GM12878 (cell line): ENCODE data around the gene TBXAS1. TPM values are rescaled to one million over a fixed set of nuclear protein-coding genes. Genes with fewer than 3 reads are reported as not detected.

Experiments
- ATAC-seq: fragments of 200-7000 bp; cut with Tn5 transposase; 3 replicates; pipeline ENCODE4 v1.9.1; 2020; ENCODE audit warnings: mild to moderate bottlenecking, moderate library complexity
- BruUV-seq: library from RNA; stranded (reverse); fragments of 400-500 nt; replicated peaks from 2 replicates; lab custom pipeline; 2021; lab: Mats Ljungman, UMichigan
- CTCF ChIA-PET: fragments of 300-600 bp; sonication (Branson Sonifier 250); formaldehyde crosslinking; extraction: SDS; loops from one replicate; lab custom pipeline; 2021; ENCODE audit warnings: inconsistent platforms; lab: Yijun Ruan, JAX
- POLR2A ChIA-PET: fragments of 350-600 bp; formaldehyde crosslinking; extraction: SDS; loops from one replicate; lab custom pipeline; 2021; ENCODE audit warnings: inconsistent platforms; lab: Charles Lee
- RAD21 ChIA-PET: fragments of 300-600 bp; sonication (Branson Sonifier 250); formaldehyde crosslinking; loops from one replicate; lab custom pipeline; 2023; ENCODE audit warnings: antibody characterized with exemption; ENCODE audit not compliant: unreplicated experiment; lab: Charles Lee
- SMC1A ChIA-PET: fragments of 300-600 bp; sonication (Branson Sonifier 250); formaldehyde crosslinking; loops from one replicate; lab custom pipeline; 2023; ENCODE audit not compliant: unreplicated experiment, uncharacterized antibody; lab: Charles Lee
- DNase-seq: peaks from one replicate; pipeline ENCODE4 v3.0.0-alpha.2; 2011; ENCODE audit warnings: low read depth, low spot score
- FAIRE-seq: peaks from 3 replicates; lab custom pipeline; 2011; peaks lifted over from hg19 to GRCh38; lab: Jason Lieb, UNC
- H2AFZ ChIP-seq: 2 replicates; pipeline ENCODE4 v1.6.0; 2011; ENCODE audit warnings: low read depth, low read length, control low read depth; ENCODE audit not compliant: control insufficient read depth
- H3K27ac ChIP-seq: 2 replicates; pipeline ENCODE4 v1.5.1; 2011; ENCODE audit warnings: control low read depth; ENCODE audit not compliant: control insufficient read depth, insufficient read depth
- H3K27me3 ChIP-seq, 2 experiments: replicated peaks in 1 of 2; 2 replicates each; pipeline versions ENCODE4 v1.6.0 to v1.6.1; 2011; ENCODE audit warnings: low read length in 1 of 2; ENCODE audit not compliant: control insufficient read depth in 2 of 2, insufficient read depth in 2 of 2
- H3K36me3 ChIP-seq, 2 experiments: 2 replicates each; pipeline ENCODE4 v1.5.1; 2011; ENCODE audit warnings: low read length in 1 of 2; ENCODE audit not compliant: control insufficient read depth in 2 of 2, insufficient read depth in 2 of 2
- H3K4me1 ChIP-seq: 2 replicates; pipeline ENCODE4 v1.6.1; 2011; ENCODE audit warnings: mild to moderate bottlenecking, low read length, moderate library complexity, mixed read lengths; ENCODE audit not compliant: control insufficient read depth, insufficient read depth
- H3K4me2 ChIP-seq: 2 replicates; pipeline ENCODE4 v1.6.0; 2011; ENCODE audit warnings: control low read depth; ENCODE audit not compliant: control insufficient read depth, insufficient read depth
- H3K4me3 ChIP-seq: fragments of 200-600 bp; sonication (generic); 2 replicates; pipeline ENCODE4 v1.5.1; 2016
- H3K79me2 ChIP-seq: 2 replicates; pipeline ENCODE4 v1.6.0; 2011; ENCODE audit warnings: low read length; ENCODE audit not compliant: control insufficient read depth, insufficient read depth
- H3K9ac ChIP-seq: 2 replicates; pipeline ENCODE4 v1.8.0; 2011; ENCODE audit warnings: low read length, control low read depth, mixed read lengths; ENCODE audit not compliant: control insufficient read depth, insufficient read depth
- H3K9me3 ChIP-seq: replicated peaks from 3 replicates; pipeline ENCODE4 v1.5.1; 2011; ENCODE audit warnings: mild to moderate bottlenecking, low read length; ENCODE audit not compliant: control insufficient read depth, insufficient read depth
- H4K20me1 ChIP-seq: 2 replicates; pipeline ENCODE4 v1.6.0; 2011; ENCODE audit not compliant: control insufficient read depth, insufficient read depth
- ATF7 ChIP-seq: fragments of 450-650 bp; IDR thresholded peaks from 2 replicates; pipeline ENCODE4 v1.6.1; 2016; ENCODE audit warnings: low read depth, mild to moderate bottlenecking
- FOS ChIP-seq: IDR thresholded peaks from 3 replicates; pipeline ENCODE4 v1.6.1; 2011; ENCODE audit warnings: borderline replicate concordance; ENCODE audit not compliant: insufficient read length; ENCODE audit errors: extremely low read depth
- HCFC1 ChIP-seq: fragments of 150-350 bp; IDR thresholded peaks from 2 replicates; pipeline ENCODE4 v1.6.1; 2014; ENCODE audit warnings: low read length
- HDAC6 ChIP-seq: fragments of 200-600 bp; sonication (generic); IDR thresholded peaks from one replicate; pipeline ENCODE4 v1.8.0; 2017; ENCODE audit warnings: antibody characterized with exemption; ENCODE audit not compliant: unreplicated experiment
- HDGF ChIP-seq: fragments of 450-650 bp; IDR thresholded peaks from 2 replicates; pipeline ENCODE4 v1.6.1; 2016; ENCODE audit warnings: antibody characterized with exemption
- MTA2 ChIP-seq: fragments of 450-650 bp; IDR thresholded peaks from 2 replicates; pipeline ENCODE4 v1.6.1; 2016; ENCODE audit warnings: low read depth, mild to moderate bottlenecking, moderate library complexity
- POLR2A ChIP-seq: IDR thresholded peaks from 2 replicates; pipeline ENCODE4 v1.6.1; 2011; ENCODE audit warnings: low read depth, mild to moderate bottlenecking, low read length
- TCF3 ChIP-seq: IDR thresholded peaks from 2 replicates; pipeline ENCODE4 v1.6.1; 2012; ENCODE audit warnings: low read depth, mild to moderate bottlenecking, low read length, borderline replicate concordance; ENCODE audit not compliant: insufficient read depth
- ZNF24 ChIP-seq: fragments of 450-650 bp; IDR thresholded peaks from 2 replicates; pipeline ENCODE4 v1.6.1; 2017; ENCODE audit warnings: antibody characterized with exemption, mild to moderate bottlenecking
- WGBS: methylation state at CpG from one replicate; pipeline ENCODE4 v1.1.6; 2016; ENCODE audit warnings: low lambda C conversion rate; ENCODE audit not compliant: insufficient replicate concordance, insufficient coverage; ENCODE audit errors: missing lambda C conversion rate; 5-methylcytosine and 5-hydroxymethylcytosine counted together
- in situ Hi-C: fragments of 300-500 bp; cut with MboI; formaldehyde crosslinking; loops from 9 replicates; pipeline ENCODE4 v1.14.3; 2018; ENCODE audit warnings: mixed read lengths
- intact Hi-C: fragments of 100-400 bp; cut with micrococcal nuclease; formaldehyde crosslinking; loops from one replicate; pipeline ENCODE4 v1.14.2; 2022; ENCODE audit not compliant: unreplicated experiment
- polyA plus RNA-seq, 11 experiments: library from polyadenylated mRNA; depleted of rRNA in 4 of 11; unstranded in 6 of 11; stranded (reverse) in 5 of 11; fragments of >200 nt; fragmentation: Nextera tagmentation in 4 of 11; fragmentation: Illumina TruSeq in 1 of 11; extraction: Ambion mirVana in 4 of 11; extraction: Trizol in 1 of 11; gene quantifications; 1 replicate in 1 of 11; 2 replicates in 10 of 11; pipeline versions ENCODE4 v1.2.1 to v1.2.3, GENCODE V29; 2011 to 2016; ENCODE audit warnings: inconsistent platforms in 2 of 11, missing spikeins in 2 of 11, low read depth in 1 of 11
- total RNA-seq, 4 experiments: library from RNA; depleted of rRNA in 3 of 4; stranded (reverse); fragments of >200 nt in 3 of 4; fragmentation: Illumina TruSeq in 1 of 4; extraction: Trizol in 1 of 4; gene quantifications; 2 replicates each; pipeline versions ENCODE4 v1.2.1 to v1.2.3, GENCODE V29; 2013 to 2021
- TF ChIP-seq, protein P1 (sequence below): fragments of 450-650 bp; IDR thresholded peaks from 2 replicates; pipeline ENCODE4 v1.6.1; 2017; ENCODE audit warnings: low read depth, mild to moderate bottlenecking, moderate library complexity
- TF ChIP-seq, protein P2 (sequence below): fragments of 450-650 bp; IDR thresholded peaks from 2 replicates; pipeline ENCODE4 v1.6.1; 2016; ENCODE audit warnings: mild to moderate bottlenecking

Gene TBXAS1
- total and polyA plus RNA-seq, 10 of the 15 experiments (the other 5 are each of a cell fraction or from before 2014, with no cell fraction given) = 1.5 to 32.7 (median 16.3) TPM

GRCh38 chr7:140053812-140054539, 224.9 kb downstream of the TBXAS1 start:
- H3K79me2 ChIP-seq = no peaks in the 10 kb centered on the region
- H3K4me3 ChIP-seq = 0 out of 2 replicates have a peak overlapping the region, but pooled peaks have one; percentile 10
- peaks cover 4% of the 10 kb centered on the region; the same call in 1 of the 2 replicates for H4K20me1 ChIP-seq
- no peaks in the 10 kb centered on the region for H3K9me3 ChIP-seq
- DNase-seq (no peak), FAIRE-seq (peak; percentile 31)
- in situ Hi-C loops = loop anchor here (10.0 kb wide), 1 partner anchor 939 kb away; no protein-coding TSS in a partner anchor
- no TSS peak for BruUV-seq
- ChIA-PET SMC1A (interaction anchor here (0.6 to 1.5 kb wide), 3 partner anchors 9 to 291 kb away, joined by 3 read pairs; no protein-coding TSS in a partner anchor), CTCF (interaction anchor here (0.9 to 1.3 kb wide), 5 partner anchors 9 to 644 kb away, joined by 3 to 4 read pairs (median 3); partner anchors contain the start of gene PARP12)
- no peak overlapping the region for H3K9ac ChIP-seq
- no peak for TF ChIP-seq TCF3
- TF ChIP-seq POLR2A = no peak
- TF ChIP-seq ZNF24 = 0 out of 2 replicates have a peak, but pooled peaks have one; percentile 16
- TF ChIP-seq MTA2 = peak; percentile 53; the same call in 1 of the 2 replicates
- TF ChIP-seq, protein P1, sequence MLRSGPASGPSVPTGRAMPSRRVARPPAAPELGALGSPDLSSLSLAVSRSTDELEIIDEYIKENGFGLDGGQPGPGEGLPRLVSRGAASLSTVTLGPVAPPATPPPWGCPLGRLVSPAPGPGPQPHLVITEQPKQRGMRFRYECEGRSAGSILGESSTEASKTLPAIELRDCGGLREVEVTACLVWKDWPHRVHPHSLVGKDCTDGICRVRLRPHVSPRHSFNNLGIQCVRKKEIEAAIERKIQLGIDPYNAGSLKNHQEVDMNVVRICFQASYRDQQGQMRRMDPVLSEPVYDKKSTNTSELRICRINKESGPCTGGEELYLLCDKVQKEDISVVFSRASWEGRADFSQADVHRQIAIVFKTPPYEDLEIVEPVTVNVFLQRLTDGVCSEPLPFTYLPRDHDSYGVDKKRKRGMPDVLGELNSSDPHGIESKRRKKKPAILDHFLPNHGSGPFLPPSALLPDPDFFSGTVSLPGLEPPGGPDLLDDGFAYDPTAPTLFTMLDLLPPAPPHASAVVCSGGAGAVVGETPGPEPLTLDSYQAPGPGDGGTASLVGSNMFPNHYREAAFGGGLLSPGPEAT = 0 out of 2 replicates have a peak, but pooled peaks have one; percentile 26
- TF ChIP-seq HDGF = no peak
- no peak for TF ChIP-seq HCFC1
- TF ChIP-seq FOS = no peak
- TF ChIP-seq, protein P2, sequence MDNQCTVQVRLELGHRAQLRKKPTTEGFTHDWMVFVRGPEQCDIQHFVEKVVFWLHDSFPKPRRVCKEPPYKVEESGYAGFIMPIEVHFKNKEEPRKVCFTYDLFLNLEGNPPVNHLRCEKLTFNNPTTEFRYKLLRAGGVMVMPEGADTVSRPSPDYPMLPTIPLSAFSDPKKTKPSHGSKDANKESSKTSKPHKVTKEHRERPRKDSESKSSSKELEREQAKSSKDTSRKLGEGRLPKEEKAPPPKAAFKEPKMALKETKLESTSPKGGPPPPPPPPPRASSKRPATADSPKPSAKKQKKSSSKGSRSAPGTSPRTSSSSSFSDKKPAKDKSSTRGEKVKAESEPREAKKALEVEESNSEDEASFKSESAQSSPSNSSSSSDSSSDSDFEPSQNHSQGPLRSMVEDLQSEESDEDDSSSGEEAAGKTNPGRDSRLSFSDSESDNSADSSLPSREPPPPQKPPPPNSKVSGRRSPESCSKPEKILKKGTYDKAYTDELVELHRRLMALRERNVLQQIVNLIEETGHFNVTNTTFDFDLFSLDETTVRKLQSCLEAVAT = 0 out of 2 replicates have a peak, but pooled peaks have one; percentile 14
- TF ChIP-seq ATF7 = peak; percentile 41; the same call in 1 of the 2 replicates
- TF ChIP-seq HDAC6 = no peak
- TF ChIP-seq, all 136 proteins: peak for 5
- intact Hi-C loops = no loop called here
- Histone ChIP-seq H3K4me2 (peak overlapping the region; percentile 59), H3K36me3 (no peaks in the 10 kb centered on the region; a peak in 1 of 4 replicates), H3K27me3 (no peaks in the 10 kb centered on the region), H2AFZ (no peak overlapping the region), H3K4me1 (peaks cover 17% of the 10 kb centered on the region), H3K27ac (no peak overlapping the region)
- RAD21 ChIA-PET = interaction anchor here (1.0 kb wide), 1 partner anchor 9 kb away, joined by 6 read pairs; the partner anchor contains the start of gene PARP12
- POLR2A ChIA-PET = interaction anchor here (1.0 kb wide), 1 partner anchor 32 kb away, joined by 3 read pairs; no protein-coding TSS in a partner anchor
- ATAC-seq = peak; percentile 96
- 29% methylated on average over 3 of the region's 3 CpGs for WGBS
